ENCODE results near the gene SPHKAP.

The SPHKAP gene

DNA sequence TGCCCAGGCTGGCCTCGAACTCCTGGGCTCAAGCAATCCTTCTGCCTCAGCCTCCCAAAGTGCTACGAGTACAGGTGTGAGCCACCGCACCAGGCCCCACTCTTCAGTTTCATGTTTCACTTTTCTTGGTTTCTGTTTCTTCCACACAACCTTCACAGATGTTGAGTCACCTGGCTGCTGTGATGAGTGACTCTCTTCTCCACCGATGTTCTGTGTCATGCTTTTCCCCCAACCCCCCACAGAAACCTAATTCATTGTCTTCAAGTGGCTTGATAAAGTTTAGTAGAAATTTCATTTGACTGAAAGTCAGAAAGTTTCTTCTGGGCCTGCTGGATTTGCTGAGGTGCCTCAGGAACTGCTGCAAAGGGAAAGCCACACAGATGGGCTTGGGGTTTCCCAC is 78.5 kb downstream of the SPHKAP start:
- TF ChIP-seq CTCF (conservative IDR thresholded peaks at IDR 0.05; ENCODE audit: low read depth, low read length) = no peak
- H3K4me3 ChIP-seq (ENCODE audit: low read length) = no peak overlapping the region
- DNase-seq (ENCODE audit: low read depth) = no peak

DNA sequence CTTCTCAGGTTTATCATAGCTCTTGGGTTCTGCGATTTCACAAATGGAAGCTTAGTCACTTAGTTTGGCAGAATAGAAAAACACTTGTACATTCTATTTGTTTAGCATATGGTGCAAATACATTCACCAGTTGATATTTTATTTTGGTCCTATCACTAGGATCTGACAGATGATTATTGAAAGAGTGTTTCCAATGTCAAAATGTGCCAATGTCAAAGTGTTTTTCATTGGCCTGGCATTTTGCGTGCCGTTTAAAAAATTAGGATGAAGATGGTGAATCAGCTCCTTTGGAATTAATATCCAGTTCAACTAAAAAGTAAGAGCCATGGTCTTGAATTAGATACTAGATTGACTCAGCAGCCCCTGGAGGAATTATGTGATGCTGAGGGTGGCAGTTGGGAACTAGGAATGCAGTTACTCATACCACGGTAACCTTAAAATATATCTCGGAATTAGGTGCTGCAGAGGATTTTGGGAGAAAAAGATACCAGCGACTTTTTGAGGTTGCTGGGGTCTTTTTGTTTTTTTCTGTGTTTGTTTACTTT is 87.0 kb downstream of the SPHKAP start:
- H3K4me3 ChIP-seq (ENCODE audit: low read length) = no peak overlapping the region
- no peak for DNase-seq (ENCODE audit: low read depth)
- TF ChIP-seq CTCF (conservative IDR thresholded peaks at IDR 0.05; ENCODE audit: low read depth, low read length) = no peak

- DNase-seq (ENCODE audit: low read depth) = no peak
- no peak overlapping the region for H3K4me3 ChIP-seq (ENCODE audit: low read length)
- TF ChIP-seq CTCF (conservative IDR thresholded peaks at IDR 0.05; ENCODE audit: low read depth, low read length) = no peak
Observed at GRCh38 chr2:228092056-228092455, 89.4 kb downstream of the SPHKAP start.

GRCh38 chr2:228086561-228086960 is 94.9 kb downstream of the SPHKAP start:
- no peak for DNase-seq (ENCODE audit: low read depth)
- no peak overlapping the region for H3K4me3 ChIP-seq (ENCODE audit: low read length)
- no peak for TF ChIP-seq CTCF (conservative IDR thresholded peaks at IDR 0.05; ENCODE audit: low read depth, low read length)

GRCh38 chr2:228084717-228085116 is 96.8 kb downstream of the SPHKAP start:
- no peak overlapping the region for H3K4me3 ChIP-seq (ENCODE audit: low read length)
- DNase-seq (ENCODE audit: low read depth) = no peak
- TF ChIP-seq CTCF (conservative IDR thresholded peaks at IDR 0.05; ENCODE audit: low read depth, low read length) = no peak

DNA sequence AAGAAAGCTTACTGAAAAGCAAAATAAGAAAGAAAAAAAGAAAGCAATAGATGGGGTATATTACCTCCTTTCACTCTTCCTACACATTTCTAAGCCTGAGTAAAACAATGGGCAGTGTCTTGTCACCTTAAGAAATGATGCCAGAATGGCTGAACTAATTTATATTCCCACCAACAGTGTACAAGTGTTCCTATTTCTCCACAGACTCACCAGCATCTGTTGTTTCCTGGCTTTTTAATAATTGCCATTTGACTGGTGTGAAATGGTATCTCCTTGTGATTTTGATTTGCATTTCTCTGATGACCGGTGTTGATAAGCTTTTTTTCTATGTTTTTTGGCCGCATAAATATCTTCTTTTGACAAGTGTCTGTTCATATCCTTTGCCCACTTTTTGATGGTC is 98.4 kb downstream of the SPHKAP start:
- DNase-seq (ENCODE audit: low read depth) = no peak
- no peak for TF ChIP-seq CTCF (conservative IDR thresholded peaks at IDR 0.05; ENCODE audit: low read depth, low read length)
- no peak overlapping the region for H3K4me3 ChIP-seq (ENCODE audit: low read length)

DNA sequence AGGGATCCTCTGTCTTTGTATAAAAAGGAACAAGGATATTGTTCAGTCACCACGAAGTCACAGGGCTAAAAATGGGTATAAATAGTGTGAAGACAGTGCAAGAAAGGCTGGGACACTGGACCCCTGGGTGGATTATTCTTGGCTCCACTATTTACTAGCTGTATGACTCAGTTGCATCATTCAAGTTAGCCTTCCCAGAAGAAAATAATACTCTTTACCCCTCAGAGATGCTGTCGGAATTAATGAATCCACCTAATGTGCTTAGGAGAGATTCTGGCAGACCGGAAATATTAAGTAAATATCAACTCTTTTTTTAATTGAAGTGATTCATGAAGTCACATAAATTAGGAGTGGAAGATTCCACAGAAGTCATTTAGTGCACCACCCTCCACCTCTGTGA is 98.9 kb downstream of the SPHKAP start:
- no peak overlapping the region for H3K4me3 ChIP-seq (ENCODE audit: low read length)
- DNase-seq (ENCODE audit: low read depth) = no peak
- TF ChIP-seq CTCF (conservative IDR thresholded peaks at IDR 0.05; ENCODE audit: low read depth, low read length) = no peak
